RWPE2 (cell line): ENCODE data around the gene SHROOM3.
A peak's percentile ranks its signal among the peaks of the same experiment; 100 is the strongest.

Source experiments
- ATAC-seq: fragments of 200-7000 bp; cut with Tn5 transposase; 3 replicates; pipeline ENCODE4 v1.9.1; 2021; ENCODE audit warnings: low read depth
- DNase-seq: peaks from one replicate; pipeline ENCODE4 v3.0.0-alpha.2; 2020; ENCODE audit warnings: low spot score
- H3K27ac ChIP-seq: fragments of 450-650 bp; 2 replicates; pipeline ENCODE4 v1.5.1; 2017; ENCODE audit warnings: mild to moderate bottlenecking; ENCODE audit not compliant: poor library complexity, severe bottlenecking
- H3K27me3 ChIP-seq: fragments of 250-450 bp; sonication (Bioruptor Pico); 2 replicates; pipeline ENCODE4 v1.5.1; 2021; ENCODE audit warnings: mild to moderate bottlenecking, moderate library complexity; ENCODE audit not compliant: insufficient read depth, poor library complexity, severe bottlenecking
- H3K36me3 ChIP-seq: fragments of 250-450 bp; sonication (Bioruptor Pico); 2 replicates; pipeline ENCODE4 v1.5.1; 2020; ENCODE audit warnings: low read depth, mild to moderate bottlenecking, moderate library complexity
- H3K4me1 ChIP-seq: fragments of 250-450 bp; sonication (Bioruptor Pico); 2 replicates; pipeline ENCODE4 v1.5.1; 2021; ENCODE audit warnings: mild to moderate bottlenecking, moderate library complexity; ENCODE audit not compliant: insufficient read depth, poor library complexity, severe bottlenecking
- H3K4me3 ChIP-seq: fragments of 250-450 bp; sonication (Bioruptor Pico); 2 replicates; pipeline ENCODE4 v1.5.1; 2021; ENCODE audit warnings: mild to moderate bottlenecking, moderate library complexity; ENCODE audit not compliant: severe bottlenecking
- H3K9me3 ChIP-seq: fragments of 250-450 bp; sonication (Bioruptor Pico); 2 replicates; pipeline ENCODE4 v1.5.1; 2021; ENCODE audit warnings: mild to moderate bottlenecking, moderate library complexity; ENCODE audit not compliant: severe bottlenecking
- TF ChIP-seq, protein P1 (sequence below): fragments of 450-650 bp; IDR thresholded peaks from one replicate; pipeline ENCODE4 v1.5.1; 2017; ENCODE audit warnings: mild to moderate bottlenecking, moderate library complexity; ENCODE audit not compliant: poor library complexity, severe bottlenecking

Gene SHROOM3

DNA sequence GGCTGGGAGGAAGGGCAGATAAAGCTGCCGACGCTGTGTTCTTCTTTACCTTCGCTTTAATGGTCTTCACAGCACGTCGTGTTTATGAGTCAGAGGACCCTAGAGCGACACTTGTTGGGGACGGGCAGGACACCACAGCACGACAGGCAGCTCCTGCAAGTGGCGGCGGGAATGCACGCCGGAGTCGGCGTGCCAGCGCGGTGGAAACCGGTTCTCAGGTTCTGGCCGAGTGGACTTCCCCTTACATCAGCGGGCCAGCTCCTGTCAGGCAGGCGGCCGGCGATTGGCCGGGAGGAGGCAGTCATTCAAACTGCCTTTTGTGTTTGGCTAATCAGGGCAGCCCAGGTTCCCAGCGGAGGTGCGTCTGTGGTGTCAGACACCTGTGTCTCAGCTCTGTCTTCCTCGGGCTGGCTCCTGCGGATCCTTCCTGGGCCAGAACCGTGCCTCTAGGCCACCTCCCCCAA is 150.9 kb downstream of the SHROOM3 start:
- H3K4me1 ChIP-seq: peaks cover 7% of the 10 kb centered on the region
- H3K4me3 ChIP-seq: peak overlapping the region; percentile 6
- no peaks in the 10 kb centered on the region for H3K36me3 ChIP-seq
- no peaks in the 10 kb centered on the region for H3K27me3 ChIP-seq
- H3K27ac ChIP-seq: no peak overlapping the region
- H3K9me3 ChIP-seq: no peaks in the 10 kb centered on the region
- TF ChIP-seq, protein P1, sequence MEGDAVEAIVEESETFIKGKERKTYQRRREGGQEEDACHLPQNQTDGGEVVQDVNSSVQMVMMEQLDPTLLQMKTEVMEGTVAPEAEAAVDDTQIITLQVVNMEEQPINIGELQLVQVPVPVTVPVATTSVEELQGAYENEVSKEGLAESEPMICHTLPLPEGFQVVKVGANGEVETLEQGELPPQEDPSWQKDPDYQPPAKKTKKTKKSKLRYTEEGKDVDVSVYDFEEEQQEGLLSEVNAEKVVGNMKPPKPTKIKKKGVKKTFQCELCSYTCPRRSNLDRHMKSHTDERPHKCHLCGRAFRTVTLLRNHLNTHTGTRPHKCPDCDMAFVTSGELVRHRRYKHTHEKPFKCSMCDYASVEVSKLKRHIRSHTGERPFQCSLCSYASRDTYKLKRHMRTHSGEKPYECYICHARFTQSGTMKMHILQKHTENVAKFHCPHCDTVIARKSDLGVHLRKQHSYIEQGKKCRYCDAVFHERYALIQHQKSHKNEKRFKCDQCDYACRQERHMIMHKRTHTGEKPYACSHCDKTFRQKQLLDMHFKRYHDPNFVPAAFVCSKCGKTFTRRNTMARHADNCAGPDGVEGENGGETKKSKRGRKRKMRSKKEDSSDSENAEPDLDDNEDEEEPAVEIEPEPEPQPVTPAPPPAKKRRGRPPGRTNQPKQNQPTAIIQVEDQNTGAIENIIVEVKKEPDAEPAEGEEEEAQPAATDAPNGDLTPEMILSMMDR: peak; percentile 19
- ATAC-seq: peak; percentile 62
- peak; percentile 62 for DNase-seq

DNA sequence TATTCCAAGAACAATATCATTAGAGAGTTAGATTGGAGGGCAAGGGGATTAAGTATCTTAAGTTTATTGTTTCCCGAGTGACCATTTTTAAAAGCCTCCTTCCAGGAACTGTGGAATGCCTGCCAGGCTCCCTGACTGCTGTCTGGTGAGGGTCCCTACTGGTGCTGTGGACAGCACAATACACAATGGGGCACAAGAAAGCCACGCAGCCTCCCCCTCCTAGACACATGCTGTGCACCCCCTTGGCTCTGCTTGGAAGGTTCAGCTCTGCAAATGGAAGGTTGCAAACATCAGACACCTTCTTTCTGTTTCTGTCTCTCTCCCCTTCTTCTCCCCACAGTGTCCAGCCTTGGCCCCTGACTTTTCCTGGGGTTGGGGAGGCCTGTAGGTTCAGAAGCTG is 153.2 kb downstream of the SHROOM3 start:
- no peak for DNase-seq
- Histone ChIP-seq H3K27me3 (no peaks in the 10 kb centered on the region), H3K4me1 (peaks cover 7% of the 10 kb centered on the region), H3K36me3 (no peaks in the 10 kb centered on the region), H3K27ac (no peak overlapping the region), H3K4me3 (no peak overlapping the region), H3K9me3 (no peaks in the 10 kb centered on the region)
- TF ChIP-seq, protein P1: no peak
- no peak for ATAC-seq

DNA sequence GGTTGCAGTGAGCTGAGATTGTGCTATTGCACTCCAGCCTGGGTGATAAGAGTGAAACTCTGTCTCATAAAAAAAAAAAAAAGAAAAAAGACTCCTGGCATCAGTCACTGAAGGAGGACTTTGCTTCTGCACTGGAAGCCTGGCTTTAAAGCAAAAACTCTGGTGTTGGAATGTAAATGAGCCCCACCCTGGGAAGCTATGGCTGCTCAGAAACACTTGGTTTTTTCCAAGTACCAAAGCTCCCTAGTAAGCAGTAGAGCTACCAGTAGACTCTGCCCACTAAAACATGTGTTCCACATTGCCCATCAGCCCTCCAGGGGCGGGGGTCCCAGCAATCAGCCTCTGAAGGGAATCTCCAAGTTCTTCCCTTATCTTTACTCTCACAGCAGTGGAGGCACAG is 154.4 kb downstream of the SHROOM3 start:
- Histone ChIP-seq H3K27ac (peak overlapping the region; percentile 23), H3K4me3 (no peak overlapping the region), H3K27me3 (no peaks in the 10 kb centered on the region), H3K4me1 (peaks cover 7% of the 10 kb centered on the region), H3K36me3 (no peaks in the 10 kb centered on the region), H3K9me3 (no peaks in the 10 kb centered on the region)
- TF ChIP-seq, protein P1: no peak
- ATAC-seq (0 out of 3 replicates have a peak, but pooled peaks have one; percentile 33), DNase-seq (no peak)

DNA sequence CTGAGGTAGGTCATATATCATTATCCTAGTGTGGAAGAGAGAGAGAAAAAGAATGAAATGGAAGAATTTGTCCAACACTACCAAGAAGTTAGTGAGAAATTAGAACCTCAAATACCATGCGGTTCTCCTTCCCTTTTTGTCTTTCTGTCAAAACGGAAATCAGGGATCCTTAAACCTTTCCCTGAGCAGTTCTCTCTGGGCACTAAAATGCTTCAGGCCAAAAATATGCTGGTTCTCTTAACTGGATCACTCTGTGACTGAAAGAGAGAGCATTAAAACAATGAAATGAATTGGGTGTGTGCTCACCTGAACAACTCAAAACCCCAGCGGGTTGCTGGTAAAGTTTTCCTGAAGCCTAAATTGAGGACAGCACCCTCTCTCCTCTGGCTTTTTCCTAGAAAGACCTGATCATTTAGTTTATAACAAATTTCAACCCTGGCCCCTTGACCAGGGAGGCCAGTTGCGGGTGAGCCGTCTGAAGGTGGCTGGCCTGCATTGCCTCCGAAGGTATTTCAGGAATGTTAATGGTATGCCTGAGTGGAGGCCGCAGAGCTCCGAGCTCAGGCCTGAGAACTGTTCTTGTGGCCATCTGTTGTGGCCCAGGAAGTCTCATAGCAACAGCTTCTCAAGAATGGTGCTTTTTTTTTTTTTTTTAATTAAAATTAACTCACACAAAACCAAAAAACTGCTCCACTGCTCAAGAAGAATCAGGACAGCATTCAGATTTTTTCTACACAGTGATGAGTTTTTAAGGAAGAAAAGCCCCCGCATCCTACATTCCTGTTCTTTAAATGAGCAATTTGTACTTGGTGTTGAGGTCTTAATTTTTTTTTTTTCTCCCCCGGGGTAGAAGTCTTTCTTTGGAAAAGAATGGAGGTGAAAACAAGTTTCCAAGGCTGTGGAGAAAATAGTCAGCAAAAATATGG is 155.1 kb downstream of the SHROOM3 start:
- Histone ChIP-seq H3K36me3 (no peaks in the 10 kb centered on the region), H3K4me1 (peaks cover 7% of the 10 kb centered on the region), H3K27ac (peak overlapping the region; percentile 23), H3K9me3 (no peaks in the 10 kb centered on the region), H3K4me3 (no peak overlapping the region), H3K27me3 (no peaks in the 10 kb centered on the region)
- ATAC-seq: peak; percentile 91
- TF ChIP-seq, protein P1: no peak
- DNase-seq: no peak
